GM23248 (cell line): ENCODE results near the gene NIF3L1. TPM values are rescaled to one million over a fixed set of nuclear protein-coding genes. Genes with fewer than 3 reads are reported as not detected.

Experiments used
- DNase-seq: peaks from one replicate; pipeline ENCODE4 v3.0.0-alpha.2; 2015
- H2AFZ ChIP-seq: fragments of 200-600 bp; sonication (generic); 2 replicates; pipeline ENCODE4 v1.6.1; 2016; ENCODE audit warnings: antibody characterized with exemption
- H3F3A ChIP-seq: fragments of 200-600 bp; sonication (generic); 2 replicates; pipeline ENCODE4 v1.6.1; 2016; ENCODE audit warnings: mild to moderate bottlenecking, antibody characterized with exemption, mixed run types; ENCODE audit not compliant: insufficient read depth
- H3K27ac ChIP-seq: fragments of 200-600 bp; sonication (generic); 2 replicates; pipeline ENCODE4 v1.5.1; 2016; ENCODE audit warnings: mild to moderate bottlenecking
- H3K27me3 ChIP-seq: fragments of 200-600 bp; sonication (generic); replicated peaks from 2 replicates; pipeline ENCODE4 v1.6.1; 2016; ENCODE audit warnings: mild to moderate bottlenecking; ENCODE audit not compliant: insufficient read depth
- H3K36me3 ChIP-seq: fragments of 200-600 bp; sonication (generic); 2 replicates; pipeline ENCODE4 v1.6.1; 2016; ENCODE audit warnings: low read depth, mild to moderate bottlenecking
- H3K4me1 ChIP-seq: fragments of 200-600 bp; sonication (generic); 2 replicates; pipeline ENCODE4 v1.6.1; 2016; ENCODE audit warnings: mild to moderate bottlenecking; ENCODE audit not compliant: insufficient read depth
- H3K4me2 ChIP-seq: fragments of 200-600 bp; sonication (generic); one replicate; pipeline ENCODE4 v1.6.1; 2016; ENCODE audit warnings: mild to moderate bottlenecking; ENCODE audit not compliant: unreplicated experiment
- H3K4me3 ChIP-seq: fragments of 200-600 bp; sonication (generic); 2 replicates; pipeline ENCODE4 v1.5.1; 2016; ENCODE audit warnings: mild to moderate bottlenecking
- H3K79me2 ChIP-seq: fragments of 200-600 bp; sonication (generic); 2 replicates; pipeline ENCODE4 v1.6.1; 2016; ENCODE audit warnings: mild to moderate bottlenecking; ENCODE audit not compliant: insufficient read depth
- H3K9ac ChIP-seq: fragments of 200-600 bp; sonication (generic); 2 replicates; pipeline ENCODE4 v1.6.1; 2016; ENCODE audit warnings: mild to moderate bottlenecking
- H3K9me2 ChIP-seq: fragments of 200-600 bp; sonication (generic); 2 replicates; pipeline ENCODE4 v1.6.1; 2016; ENCODE audit warnings: mixed run types, mild to moderate bottlenecking, moderate library complexity; ENCODE audit not compliant: insufficient read depth
- H3K9me3 ChIP-seq: fragments of 200-600 bp; sonication (generic); one replicate; pipeline ENCODE4 v1.6.1; 2017; ENCODE audit warnings: low read depth
- H4K20me1 ChIP-seq: fragments of 200-600 bp; sonication (generic); 2 replicates; pipeline ENCODE4 v1.6.0; 2016; ENCODE audit not compliant: insufficient read depth
- EZH2 ChIP-seq: fragments of 200-600 bp; sonication (generic); IDR thresholded peaks from 2 replicates; pipeline ENCODE4 v1.6.1; 2018; ENCODE audit warnings: antibody characterized with exemption, mild to moderate bottlenecking; ENCODE audit not compliant: insufficient read depth, poor library complexity, severe bottlenecking
- EZH2phosphoT487 ChIP-seq: fragments of 200-600 bp; sonication (generic); IDR thresholded peaks from 2 replicates; pipeline ENCODE4 v1.6.1; 2018; ENCODE audit warnings: antibody characterized with exemption, moderate library complexity, mild to moderate bottlenecking, low read depth; ENCODE audit not compliant: insufficient read depth
- WGBS, 2 experiments: methylation state at CpG; one replicate each; pipeline ENCODE4 v1.1.6; 2015 to 2017; ENCODE audit warnings: low lambda C conversion rate in 2 of 2, low coverage in 1 of 2; ENCODE audit errors: missing lambda C conversion rate in 2 of 2; 5-methylcytosine and 5-hydroxymethylcytosine counted together
- in situ Hi-C: fragments of 300-500 bp; cut with MboI; formaldehyde crosslinking; loops from 2 replicates; pipeline ENCODE4 v1.15.0; 2020
- polyA plus RNA-seq: library from polyadenylated mRNA; unstranded; fragments of >200 nt; fragmentation: Nextera tagmentation; extraction: Ambion mirVana; gene quantifications from 2 replicates; pipeline ENCODE4 v1.2.1, GENCODE V29; 2016
- total RNA-seq: library from RNA; depleted of rRNA; stranded (reverse); fragments of >200 nt; shearing (Covaris generic); gene quantifications from 2 replicates; pipeline ENCODE4 v1.2.3, GENCODE V29; 2014

The NIF3L1 gene
- total and polyA plus RNA-seq, 2 experiments from 2014 or later, result 21.5 to 26.7 TPM

DNA sequence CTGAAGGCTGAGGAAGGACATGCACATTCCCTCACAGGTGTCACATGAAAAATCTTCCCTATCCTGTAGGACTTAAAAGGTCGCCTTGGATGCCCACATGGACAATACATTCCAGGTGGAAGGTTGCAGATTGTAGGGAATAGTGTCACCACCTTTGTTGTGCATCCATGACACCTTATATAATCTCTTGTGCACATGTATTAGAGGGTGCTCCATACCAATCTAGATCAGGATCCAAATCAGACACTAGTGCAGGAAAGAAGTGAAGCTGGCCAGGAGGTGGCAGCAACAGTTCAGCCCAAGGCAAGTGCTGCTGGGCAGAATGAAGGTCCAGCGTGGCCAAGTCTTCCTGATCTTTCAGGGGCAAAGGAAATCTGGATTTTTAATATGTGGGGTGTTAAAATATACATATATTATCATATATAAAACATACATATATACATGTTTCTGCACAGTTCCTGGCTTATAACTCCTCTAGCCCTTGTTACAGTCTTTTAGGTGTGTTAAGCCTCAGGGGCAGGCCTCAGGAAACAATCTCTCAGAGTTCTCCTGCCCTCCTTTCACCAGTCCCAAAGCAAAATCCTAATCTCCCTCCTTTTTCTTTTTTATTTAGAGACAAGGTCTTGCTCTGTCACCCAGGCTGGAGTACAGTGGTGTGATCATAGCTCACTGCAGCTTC is 16.6 kb downstream of the NIF3L1 start:
- in situ Hi-C loops, result loop anchor here (5.0 kb wide), 1 partner anchor 272 kb away; no protein-coding TSS in a partner anchor
- Histone ChIP-seq H3K9me2 (no peaks in the 10 kb centered on the region), H3K9ac (no peak overlapping the region), H3K4me2 (no peak overlapping the region), H3K9me3 (no peaks in the 10 kb centered on the region), H2AFZ (no peak overlapping the region), H3K27ac (no peak overlapping the region), H4K20me1 (no peaks in the 10 kb centered on the region), H3K4me3 (no peak overlapping the region), H3K4me1 (peaks cover 3% of the 10 kb centered on the region; the same call in 1 of the 2 replicates), H3K27me3 (no peaks in the 10 kb centered on the region), H3F3A (peaks cover 22% of the 10 kb centered on the region; the same call in 1 of the 2 replicates), H3K79me2 (no peaks in the 10 kb centered on the region), H3K36me3 (peaks cover 16% of the 10 kb centered on the region; the same call in 1 of the 2 replicates)
- no peak for TF ChIP-seq EZH2phosphoT487
- no peak for TF ChIP-seq EZH2
- peak; percentile 86 for DNase-seq
- 55 to 56% methylated on average over 2 of the region's 2 CpGs for WGBS, 2 experiments

DNA sequence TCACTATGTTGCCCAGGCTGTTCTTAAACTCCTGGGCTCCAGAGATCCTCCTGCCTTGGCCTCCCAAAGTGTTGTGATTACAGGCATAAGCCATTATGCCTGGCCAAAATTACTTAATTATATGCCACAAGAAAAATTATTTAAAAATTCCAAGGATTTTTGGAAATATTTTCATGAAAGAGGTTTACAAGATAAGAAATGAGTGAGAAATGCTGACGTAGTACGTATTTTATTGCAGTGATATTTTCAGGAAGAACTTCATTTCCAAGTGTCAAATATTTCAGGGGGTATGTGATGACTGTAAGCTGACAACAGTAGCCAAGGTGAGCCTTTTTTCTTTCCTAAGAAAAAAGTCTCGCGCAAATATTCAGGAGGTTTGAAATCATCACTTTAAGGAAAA is 20.8 kb downstream of the NIF3L1 start:
- Histone ChIP-seq H3K4me1 (peaks cover 14% of the 10 kb centered on the region), H3K27me3 (no peaks in the 10 kb centered on the region), H3K27ac (no peak overlapping the region), H3K36me3 (peaks cover 16% of the 10 kb centered on the region), H3K4me3 (no peak overlapping the region), H3K4me2 (no peak overlapping the region), H3K9me3 (no peaks in the 10 kb centered on the region), H3F3A (peaks cover 28% of the 10 kb centered on the region), H3K79me2 (no peaks in the 10 kb centered on the region), H3K9me2 (no peaks in the 10 kb centered on the region), H4K20me1 (no peaks in the 10 kb centered on the region), H2AFZ (no peak overlapping the region), H3K9ac (no peak overlapping the region)
- TF ChIP-seq EZH2phosphoT487 (no peak), EZH2 (no peak)
- in situ Hi-C loops, result loop anchor here (5.0 kb wide), 1 partner anchor 267 kb away; no protein-coding TSS in a partner anchor
- no peak for DNase-seq
- 98 to 99% methylated on average over 4 of the region's 4 CpGs for WGBS, 2 experiments

DNA sequence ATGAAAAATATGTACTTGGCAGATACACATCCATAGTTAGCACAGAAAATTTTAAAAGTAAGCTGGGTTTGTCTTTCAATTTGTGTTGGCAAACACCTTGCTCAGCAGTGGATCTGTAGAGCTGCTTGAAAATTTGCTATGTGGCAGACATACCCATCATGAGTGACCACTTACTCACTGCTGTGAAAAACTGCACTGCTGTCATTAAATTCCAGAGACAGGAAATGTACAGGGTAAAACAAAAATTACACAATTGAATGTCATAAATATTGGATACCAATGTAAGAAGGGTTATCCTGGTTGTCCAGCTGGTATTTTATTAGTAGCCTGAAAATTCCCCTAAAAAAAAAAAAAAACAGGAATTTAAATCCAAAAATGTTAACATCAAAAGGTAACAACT is 24.5 kb downstream of the NIF3L1 start:
- peaks cover 14% of the 10 kb centered on the region for H3K4me1 ChIP-seq
- H3K27me3 ChIP-seq, result no peaks in the 10 kb centered on the region
- H3F3A ChIP-seq, result peaks cover 28% of the 10 kb centered on the region
- H3K9me3 ChIP-seq, result no peaks in the 10 kb centered on the region
- peak overlapping the region; percentile 51 for H3K9ac ChIP-seq
- in situ Hi-C loops, result no loop called here
- TF ChIP-seq EZH2 (no peak), EZH2phosphoT487 (no peak)
- peak overlapping the region; percentile 76 for H3K27ac ChIP-seq
- H2AFZ ChIP-seq, result no peak overlapping the region
- no peak overlapping the region for H3K4me3 ChIP-seq
- peaks cover 27% of the 10 kb centered on the region for H3K36me3 ChIP-seq
- H3K9me2 ChIP-seq, result no peaks in the 10 kb centered on the region
- H3K4me2 ChIP-seq, result peak overlapping the region; percentile 18
- DNase-seq, result peak; percentile 82
- H3K79me2 ChIP-seq, result no peaks in the 10 kb centered on the region
- no peaks in the 10 kb centered on the region for H4K20me1 ChIP-seq

DNA sequence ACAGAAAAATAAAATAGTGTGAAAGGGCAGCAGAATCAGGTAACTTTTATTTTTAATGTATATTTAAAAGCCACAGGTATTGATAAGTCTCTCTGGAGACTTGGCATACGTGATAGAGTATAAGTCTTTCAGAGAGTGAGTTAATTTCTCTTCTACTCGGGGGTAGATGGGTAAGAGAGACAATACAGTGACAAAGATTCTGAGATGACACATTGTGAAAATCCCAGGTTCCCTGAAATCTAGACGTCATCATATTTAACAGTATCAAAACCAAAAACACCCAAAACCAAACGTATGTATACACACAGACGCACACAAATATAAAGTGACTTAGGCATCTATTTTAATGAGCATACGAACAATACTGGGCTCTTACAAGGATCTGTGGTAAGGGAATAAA is 33.3 kb downstream of the NIF3L1 start:
- H3K9ac ChIP-seq, result no peak overlapping the region
- no peaks in the 10 kb centered on the region for H4K20me1 ChIP-seq
- no peaks in the 10 kb centered on the region for H3K9me3 ChIP-seq
- no peak overlapping the region for H2AFZ ChIP-seq
- H3K9me2 ChIP-seq, result no peaks in the 10 kb centered on the region
- WGBS, 2 experiments, result 89% methylated on average over 6 of the region's 6 CpGs
- H3F3A ChIP-seq, result no peaks in the 10 kb centered on the region
- no peak overlapping the region for H3K4me2 ChIP-seq
- no peaks in the 10 kb centered on the region for H3K27me3 ChIP-seq
- H3K36me3 ChIP-seq, result peaks cover 28% of the 10 kb centered on the region
- H3K4me3 ChIP-seq, result no peak overlapping the region
- in situ Hi-C loops, result no loop called here
- no peak for DNase-seq
- TF ChIP-seq EZH2, result no peak
- no peak for TF ChIP-seq EZH2phosphoT487
- no peaks in the 10 kb centered on the region for H3K79me2 ChIP-seq
- H3K4me1 ChIP-seq, result no peaks in the 10 kb centered on the region
- H3K27ac ChIP-seq, result no peak overlapping the region
